NK-92 (cell line): ENCODE measurements around the gene NKAIN4.

ENCODE experiments used
- DNase-seq: peaks from one replicate; lab custom pipeline; 2025; ENCODE audit not compliant: unreplicated experiment; lab: John Stamatoyannopoulos, UW

Gene NKAIN4

GRCh38 chr20:63288581-63289251 lies 34.5 kb upstream of the NKAIN4 start:
- no peak for DNase-seq

GRCh38 chr20:63287697-63288580 lies 33.7 kb upstream of the NKAIN4 start:
- no peak for DNase-seq

DNA sequence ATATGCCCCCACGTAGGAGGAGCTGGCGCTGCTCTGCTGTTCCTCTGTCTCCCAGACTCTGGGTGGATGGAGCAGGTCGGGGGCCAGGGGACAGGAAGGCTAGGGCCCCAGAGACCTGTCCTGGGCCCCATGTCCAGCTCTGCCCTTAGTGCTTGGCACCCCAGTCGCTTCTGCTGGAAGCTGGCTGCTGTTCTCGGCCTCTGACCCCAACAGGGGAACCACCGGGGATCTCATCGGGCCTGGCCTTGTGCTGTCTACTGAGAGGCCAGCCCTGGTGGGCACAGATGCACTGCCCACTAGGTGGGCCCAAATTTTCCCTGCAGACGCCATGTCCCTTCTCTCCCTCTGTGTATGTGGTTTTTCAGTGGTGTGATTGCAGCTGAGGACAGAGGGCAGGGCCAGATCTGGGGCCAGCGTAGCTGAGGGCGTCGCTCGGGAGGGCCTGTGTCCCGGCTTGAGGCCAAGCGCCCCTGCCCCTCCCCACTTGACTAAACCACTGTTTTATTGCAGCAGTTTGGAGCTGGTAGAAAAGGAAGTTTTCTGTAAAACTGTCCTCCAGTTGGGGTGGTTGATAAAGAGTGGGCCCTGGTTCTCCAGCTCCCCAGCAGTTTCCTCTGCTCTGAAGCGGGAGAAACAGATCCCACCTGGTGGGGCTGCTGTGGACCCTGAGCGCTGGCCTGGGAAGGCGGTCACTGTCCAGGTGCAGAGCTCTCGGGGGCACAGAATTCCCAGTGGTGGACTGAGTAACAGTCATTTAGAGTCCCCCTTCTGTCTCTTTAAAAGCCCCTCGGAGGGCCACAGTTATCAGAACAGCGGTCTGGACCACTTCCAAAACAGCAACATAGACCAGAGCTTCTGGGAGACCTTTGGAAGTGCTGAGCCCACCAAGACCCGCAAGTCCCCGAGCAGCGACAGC lies 32.8 kb upstream of the NKAIN4 start:
- DNase-seq = no peak

DNA sequence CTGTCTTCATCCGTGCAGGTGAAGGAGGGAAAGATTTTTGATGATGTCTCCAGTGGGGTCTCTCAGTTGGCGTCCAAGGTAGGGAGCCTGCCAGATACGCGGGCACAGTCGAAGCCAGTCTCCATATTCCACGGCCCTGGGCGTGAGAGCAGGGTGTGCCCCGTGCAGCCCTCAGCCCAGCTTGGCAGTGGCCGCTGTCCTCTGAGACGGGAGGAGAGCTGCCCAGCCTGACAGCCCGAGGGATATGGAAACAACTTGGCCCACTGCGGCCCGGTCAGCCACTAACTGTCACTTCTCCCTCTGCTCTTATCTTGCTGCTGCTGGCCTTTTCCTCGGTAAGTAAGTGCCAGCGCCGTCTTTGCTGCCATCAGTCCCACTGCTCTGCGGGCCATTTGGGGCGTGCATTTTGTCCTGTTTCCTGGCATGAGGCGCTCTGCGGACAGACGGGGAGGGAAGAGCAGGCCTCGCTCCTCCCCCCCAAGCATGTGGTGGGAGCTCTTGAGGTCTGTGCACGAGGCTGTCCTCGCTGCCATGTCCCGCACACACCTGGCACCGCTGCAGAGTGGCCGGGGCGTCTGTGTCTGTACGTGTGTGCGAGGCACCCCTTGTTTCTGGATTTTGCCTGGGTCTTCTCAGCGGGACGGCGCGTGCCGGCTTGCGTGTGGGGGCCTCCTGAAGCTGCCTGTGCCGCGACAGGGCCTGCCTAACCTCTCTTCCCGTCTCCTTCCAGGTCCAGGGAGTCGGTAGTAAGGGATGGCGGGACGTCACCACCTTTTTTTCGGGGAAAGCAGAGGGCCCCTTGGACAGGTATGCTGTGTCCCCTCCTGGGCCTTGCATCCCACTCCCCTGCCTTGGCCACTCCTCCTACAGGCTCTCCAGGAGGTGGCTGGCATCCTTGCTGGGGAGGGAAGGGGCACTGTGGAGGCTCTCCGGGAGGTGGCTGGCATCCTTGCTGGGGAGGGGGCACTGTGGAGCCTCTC lies 31.7 kb upstream of the NKAIN4 start:
- no peak for DNase-seq

DNA sequence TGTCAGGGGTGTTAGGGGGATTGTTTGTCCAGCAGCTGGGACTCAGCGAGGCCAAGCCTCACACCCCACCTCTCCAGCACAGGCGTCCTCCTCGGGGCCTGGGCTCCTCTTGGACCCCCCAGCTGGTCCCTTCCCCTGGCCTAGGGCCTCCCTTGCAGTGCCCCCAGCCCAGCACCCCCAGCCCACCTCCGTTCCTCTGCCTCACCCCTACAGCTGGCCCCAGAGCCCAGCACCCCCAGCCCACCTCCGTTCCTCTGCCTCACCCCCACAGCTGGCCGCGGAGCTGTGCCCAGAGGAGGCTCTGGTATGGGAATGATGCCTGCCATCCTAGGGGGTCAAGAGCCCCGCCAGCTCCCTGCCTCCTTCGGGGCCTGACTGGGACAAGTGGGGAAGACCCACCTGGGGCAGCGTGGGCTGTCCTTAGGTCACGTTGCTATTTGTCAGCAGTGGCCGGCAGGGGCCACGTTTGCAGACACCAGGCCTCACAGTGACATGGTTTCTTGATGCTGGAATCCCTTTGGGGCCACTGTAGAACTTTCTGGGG lies 30.8 kb upstream of the NKAIN4 start:
- DNase-seq = no peak

DNA sequence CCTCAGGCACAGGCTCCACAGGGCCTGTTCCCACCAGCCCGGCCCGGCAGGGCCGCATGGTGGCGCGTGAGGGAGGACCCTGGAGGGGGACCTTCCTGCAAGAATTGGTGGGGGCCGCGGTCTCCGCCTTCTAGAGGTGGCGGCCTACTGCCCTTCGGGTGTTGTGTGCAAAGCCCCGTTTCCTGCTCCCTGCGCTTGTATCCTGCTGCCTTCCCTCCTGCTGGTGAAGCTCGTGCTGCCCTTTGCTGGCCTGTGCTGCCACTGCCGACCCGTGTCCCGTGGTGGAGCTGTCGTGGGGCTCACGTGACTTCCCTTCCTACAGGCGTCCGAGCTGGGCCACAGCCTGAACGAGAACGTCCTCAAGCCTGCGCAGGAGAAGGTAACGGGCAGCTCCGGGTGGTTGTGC lies 30.3 kb upstream of the NKAIN4 start:
- no peak for DNase-seq

DNA sequence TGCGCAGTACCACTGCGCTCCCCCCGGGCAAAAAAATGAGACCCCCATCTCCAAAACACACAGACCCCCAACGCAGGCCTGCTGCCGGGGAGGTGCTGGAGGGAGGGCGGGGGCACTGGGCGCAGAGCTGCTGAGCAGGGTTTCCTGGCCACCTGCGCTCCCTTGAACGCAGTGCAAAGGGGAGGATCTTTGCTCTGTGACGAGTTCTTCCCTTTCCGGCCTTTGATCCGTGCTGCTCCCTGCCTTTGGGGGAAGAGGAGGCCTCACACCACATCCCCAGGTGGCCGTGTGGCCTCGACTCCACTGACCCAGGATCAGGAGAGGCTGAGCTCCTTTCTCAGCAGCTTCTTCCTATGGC lies 29.8 kb upstream of the NKAIN4 start:
- no peak for DNase-seq

- DNase-seq = no peak
Measured at GRCh38 chr20:63283397-63284082, 29.3 kb upstream of the NKAIN4 start.

GRCh38 chr20:63282946-63283345 lies 28.7 kb upstream of the NKAIN4 start:
- no peak for DNase-seq

DNA sequence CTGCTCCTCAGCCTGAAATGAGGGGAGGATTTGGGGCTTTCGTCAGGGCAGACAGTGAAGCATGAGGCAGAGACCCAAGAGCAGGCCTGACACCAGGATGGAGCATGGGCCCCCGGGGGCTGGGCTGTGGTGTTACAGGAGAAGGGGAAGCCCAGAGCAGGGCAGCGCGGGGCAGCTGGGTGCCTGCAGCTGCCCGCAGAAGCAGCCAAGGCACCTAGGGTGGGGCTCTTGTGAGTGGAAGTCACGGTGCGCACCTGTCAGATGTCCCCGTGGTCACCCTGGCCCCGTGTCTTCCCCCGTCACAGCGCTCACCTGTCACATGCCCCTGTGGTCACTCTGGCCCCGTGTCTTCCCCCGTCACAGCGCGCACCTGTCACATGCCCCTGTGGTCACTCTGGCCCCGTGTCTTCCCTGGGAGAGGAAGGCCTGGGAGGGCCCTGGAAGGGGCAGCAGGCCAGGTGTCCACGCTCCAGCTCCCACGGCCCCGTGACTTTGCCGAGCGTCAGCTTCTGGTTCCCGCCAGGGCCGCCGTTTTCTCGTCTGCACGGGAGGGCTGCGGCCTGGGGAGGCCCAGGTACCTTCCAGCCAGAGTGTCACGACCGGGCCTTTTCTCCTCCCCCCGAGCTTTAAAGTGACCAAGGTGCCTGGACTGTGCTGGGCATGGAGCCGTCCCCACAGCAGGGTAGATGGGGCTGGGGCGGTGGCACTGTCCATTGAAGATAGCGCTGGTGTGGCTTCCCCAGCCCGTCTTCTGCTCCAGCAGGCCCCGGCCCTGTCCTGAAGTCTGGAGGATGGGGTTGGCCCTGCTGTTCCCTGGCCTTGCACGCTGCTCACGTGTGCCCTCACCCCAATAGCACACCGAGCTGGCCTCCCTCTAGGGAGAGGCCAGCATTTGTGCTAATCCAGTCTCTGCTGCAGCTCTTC lies 27.7 kb upstream of the NKAIN4 start:
- DNase-seq = no peak

GRCh38 chr20:63280929-63281545 lies 26.8 kb upstream of the NKAIN4 start:
- no peak for DNase-seq

DNA sequence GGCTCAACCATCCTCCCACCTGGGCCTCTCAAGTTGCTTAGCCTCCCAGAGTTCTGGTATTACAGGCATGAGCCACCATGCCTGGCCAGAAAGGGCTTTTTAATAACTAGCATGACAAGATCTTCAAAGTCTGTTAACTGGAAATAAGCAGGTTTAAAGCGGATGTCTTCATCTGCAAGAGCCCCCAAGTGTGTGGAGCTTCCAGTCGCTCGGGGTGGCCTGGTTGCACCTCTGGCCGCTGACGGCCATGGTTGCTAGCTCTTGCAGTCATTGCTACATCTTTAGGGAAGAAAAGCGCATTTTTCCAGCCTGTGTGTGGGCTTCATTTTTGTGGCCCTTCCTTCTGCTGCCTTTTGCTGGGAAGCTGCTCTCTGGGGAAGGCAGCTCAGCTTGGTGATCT lies 26.1 kb upstream of the NKAIN4 start:
- DNase-seq = no peak

DNA sequence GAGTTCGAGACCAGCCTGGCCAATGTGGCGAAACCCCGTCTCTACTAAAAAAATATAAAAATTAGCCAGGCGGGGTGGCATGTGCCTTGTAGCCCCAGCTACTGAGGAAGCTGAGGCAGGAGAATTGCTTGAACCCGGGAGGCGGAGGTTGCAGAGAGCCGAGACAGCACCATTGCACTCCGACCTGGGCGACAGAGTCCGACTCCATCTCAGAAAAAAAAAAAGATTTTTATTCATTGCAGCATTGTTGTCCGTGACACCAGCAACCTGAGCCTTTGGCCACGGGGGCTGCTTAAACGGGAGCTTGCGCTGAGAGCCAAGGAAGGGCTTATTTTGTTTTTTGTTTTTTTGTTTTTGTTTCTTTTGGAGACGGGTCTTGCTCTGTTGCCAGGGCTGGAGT lies 25.7 kb upstream of the NKAIN4 start:
- no peak for DNase-seq

DNA sequence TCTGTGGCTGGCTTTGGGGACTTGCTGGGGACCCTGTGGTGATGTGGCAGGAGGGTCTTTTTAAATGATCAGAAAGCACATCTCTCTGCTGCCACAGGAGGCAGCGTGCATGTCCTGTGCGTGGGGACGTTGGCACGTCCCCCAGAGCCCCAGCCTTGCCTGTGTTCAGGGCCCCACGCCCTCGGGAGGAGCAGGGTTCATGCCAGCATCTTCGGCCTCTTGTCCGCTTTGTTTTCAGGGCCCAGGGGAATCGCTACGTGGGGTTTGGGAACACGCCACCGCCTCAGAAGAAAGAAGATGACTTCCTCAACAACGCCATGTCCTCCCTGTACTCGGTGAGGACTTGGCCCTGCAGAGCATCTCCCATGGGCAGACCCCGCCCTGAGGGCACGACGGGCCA lies 24.4 kb upstream of the NKAIN4 start:
- no peak for DNase-seq

- no peak for DNase-seq
Measured at GRCh38 chr20:63277466-63278272, 23.4 kb upstream of the NKAIN4 start.

DNA sequence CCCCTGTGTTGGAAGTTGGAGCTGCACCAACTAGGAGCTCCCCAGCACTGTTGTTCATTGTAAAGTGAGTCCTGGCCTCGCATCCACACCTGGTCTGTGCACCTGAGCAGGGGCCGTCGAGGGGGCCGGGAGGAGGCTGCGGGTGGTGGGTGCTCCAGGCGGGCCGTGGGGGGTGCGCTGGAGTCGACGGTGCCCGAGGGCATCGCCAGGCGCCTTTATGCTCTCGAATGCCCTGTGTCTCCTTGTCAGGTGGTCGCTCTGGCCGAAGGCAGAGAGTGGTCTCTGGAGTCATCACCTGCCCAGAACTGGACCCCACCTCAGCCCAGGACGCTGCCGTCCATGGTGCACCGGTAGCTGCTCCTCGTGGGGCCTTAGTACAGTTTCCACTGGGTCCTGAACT lies 22.7 kb upstream of the NKAIN4 start:
- DNase-seq = no peak

- DNase-seq = no peak
Measured at GRCh38 chr20:63275825-63276224, 21.6 kb upstream of the NKAIN4 start.
